AG09319 (cell line): ENCODE measurements around the gene GBA3.

Source experiments
- DNase-seq: peaks from one replicate; pipeline ENCODE4 v3.0.0-alpha.2; 2010; ENCODE audit warnings: low read depth; ENCODE audit errors: extremely low read depth
- TF ChIP-seq, protein P1 (sequence below): IDR thresholded peaks from 2 replicates; pipeline ENCODE4 v1.5.1; 2011; ENCODE audit warnings: low read depth, mild to moderate bottlenecking, inconsistent platforms, low read length, moderate library complexity

GBA3 gene

DNA sequence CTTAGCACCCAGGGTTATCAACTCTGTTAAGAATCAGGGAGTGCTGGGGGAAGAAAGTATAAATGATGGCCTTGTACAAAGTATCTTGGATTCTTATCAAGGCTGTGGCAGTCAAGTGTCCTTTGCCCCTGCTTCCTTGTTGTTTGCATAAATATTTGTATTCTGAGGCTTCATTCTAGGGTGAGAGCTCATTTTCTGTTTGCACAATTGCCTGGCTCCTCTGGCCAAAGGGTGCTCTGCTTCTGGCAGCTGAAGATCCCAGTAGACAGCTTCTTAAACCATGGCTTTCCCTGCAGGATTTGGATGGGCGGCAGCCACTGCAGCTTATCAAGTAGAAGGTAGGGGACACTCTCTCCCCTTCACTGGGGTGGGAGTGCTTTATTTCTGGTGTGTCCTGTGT, at the start of gene GBA3:
GBA3 (plus strand) TSS at position 202 of the 400 bp plus-strand sequence.
- TF ChIP-seq, protein P1, sequence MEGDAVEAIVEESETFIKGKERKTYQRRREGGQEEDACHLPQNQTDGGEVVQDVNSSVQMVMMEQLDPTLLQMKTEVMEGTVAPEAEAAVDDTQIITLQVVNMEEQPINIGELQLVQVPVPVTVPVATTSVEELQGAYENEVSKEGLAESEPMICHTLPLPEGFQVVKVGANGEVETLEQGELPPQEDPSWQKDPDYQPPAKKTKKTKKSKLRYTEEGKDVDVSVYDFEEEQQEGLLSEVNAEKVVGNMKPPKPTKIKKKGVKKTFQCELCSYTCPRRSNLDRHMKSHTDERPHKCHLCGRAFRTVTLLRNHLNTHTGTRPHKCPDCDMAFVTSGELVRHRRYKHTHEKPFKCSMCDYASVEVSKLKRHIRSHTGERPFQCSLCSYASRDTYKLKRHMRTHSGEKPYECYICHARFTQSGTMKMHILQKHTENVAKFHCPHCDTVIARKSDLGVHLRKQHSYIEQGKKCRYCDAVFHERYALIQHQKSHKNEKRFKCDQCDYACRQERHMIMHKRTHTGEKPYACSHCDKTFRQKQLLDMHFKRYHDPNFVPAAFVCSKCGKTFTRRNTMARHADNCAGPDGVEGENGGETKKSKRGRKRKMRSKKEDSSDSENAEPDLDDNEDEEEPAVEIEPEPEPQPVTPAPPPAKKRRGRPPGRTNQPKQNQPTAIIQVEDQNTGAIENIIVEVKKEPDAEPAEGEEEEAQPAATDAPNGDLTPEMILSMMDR = no peak
- DNase-seq = no peak

DNA sequence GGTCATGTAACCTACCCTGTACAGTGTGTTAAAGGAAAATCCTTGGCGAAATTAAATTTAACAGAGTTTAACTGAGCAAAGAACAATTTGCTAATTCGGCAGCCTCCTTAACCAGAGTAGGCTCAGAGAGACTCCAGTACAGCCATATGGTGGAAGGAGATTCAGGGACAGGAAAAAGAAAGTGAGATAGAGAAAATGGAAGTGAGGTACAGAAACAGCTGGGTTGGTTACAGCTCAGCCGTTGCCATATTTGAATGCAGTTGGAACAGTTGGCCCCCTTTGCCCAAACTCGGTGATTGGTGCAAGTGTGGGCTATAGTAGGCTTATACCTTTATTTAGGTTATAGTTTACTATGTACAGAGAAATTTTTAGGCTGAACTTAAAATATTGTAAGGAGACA, 48.8 kb upstream of the GBA3 start:
- DNase-seq = no peak
- TF ChIP-seq, protein P1 = no peak

DNA sequence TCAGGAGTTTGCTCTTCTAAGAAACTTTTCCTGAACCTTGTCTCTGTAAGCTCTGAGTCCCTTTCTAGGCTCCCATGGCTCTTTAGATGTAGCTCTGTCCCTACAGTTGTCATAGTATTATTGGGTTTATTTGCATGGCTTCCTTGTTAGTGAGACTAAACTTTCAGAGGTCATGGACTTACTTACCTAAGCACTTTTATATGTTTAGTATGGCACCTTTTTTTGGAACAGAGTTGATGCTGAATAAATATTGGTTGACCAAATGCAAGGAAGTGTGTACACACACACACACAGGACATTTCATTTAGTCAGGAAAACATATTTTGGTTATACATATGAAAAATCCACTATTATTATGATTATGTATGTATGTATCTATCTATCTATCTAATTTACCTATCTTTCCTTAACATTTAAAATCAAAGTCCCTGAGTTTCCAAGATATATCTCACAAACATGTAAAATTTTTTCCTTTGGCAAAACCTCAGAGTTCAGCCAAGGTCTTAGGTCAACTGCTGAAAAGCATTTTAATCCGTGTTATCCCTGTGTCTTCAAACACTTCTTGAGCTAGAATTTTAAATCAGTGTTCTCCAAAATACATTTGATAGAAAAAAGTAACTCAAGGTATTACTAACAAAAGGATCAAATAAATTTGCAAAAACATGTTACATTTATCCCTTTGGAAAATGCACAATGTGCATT, 47.1 kb upstream of the GBA3 start:
- TF ChIP-seq, protein P1 = no peak
- no peak for DNase-seq

DNA sequence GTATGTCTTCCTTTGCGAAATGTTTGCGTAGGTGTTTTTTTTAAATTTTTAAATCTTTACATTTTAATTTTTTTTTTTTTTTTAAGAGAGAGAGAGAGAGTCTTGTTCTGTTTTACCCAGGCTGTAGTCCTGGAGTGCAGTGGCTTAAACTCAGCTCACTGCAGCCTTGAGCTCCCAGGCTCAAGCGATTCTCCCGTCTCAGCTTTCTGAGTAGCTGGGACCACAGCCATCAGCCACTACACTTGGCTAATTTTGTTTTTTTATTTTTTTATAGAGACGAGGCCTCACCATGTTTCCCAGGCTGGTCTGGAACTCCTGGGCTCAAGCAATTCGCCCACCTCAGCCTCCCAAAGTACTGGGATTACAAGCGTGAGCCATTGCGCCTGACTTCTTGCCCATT, 43.7 kb upstream of the GBA3 start:
- no peak for DNase-seq

DNA sequence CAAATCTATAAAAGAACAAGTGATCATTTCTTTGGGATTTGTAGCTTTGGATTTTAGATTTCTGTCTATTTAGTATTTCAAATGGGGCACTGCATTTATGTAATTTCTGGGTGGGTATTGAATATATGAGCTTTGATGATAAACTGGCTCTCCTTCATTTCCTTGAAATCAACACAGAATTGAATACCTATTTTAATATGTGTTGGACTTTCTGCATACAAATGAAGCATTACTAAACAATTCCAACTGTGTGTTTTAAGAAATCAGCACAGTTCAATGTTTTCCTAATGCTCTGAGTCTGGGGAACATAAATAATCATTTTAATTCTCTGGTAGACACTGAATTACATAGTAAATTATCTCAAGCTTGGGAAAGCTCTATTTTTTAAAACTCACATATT, 42.0 kb upstream of the GBA3 start:
- TF ChIP-seq, protein P1 = no peak
- no peak for DNase-seq

More for the DNA sequence above, 43.7 kb upstream of the GBA3 start:
- TF ChIP-seq, protein P1 = no peak

DNA sequence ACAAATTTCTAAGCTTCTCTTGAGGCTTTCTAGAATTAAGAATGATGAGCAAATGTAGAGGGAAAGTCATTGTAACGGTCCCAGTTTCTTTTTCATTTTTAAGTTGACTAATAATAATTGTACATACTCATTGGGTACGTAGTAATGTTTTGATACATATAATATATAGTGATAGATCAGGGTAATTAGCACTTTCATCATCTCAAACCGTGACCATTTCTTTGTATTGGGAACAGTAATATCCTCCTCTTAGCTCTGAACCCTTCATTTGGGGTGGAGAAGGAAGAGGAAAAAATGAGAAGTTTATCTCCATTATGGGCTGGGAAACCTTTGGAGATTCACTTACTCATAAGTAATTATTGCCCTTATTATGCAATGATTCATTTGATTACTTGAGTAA, 39.0 kb upstream of the GBA3 start:
- TF ChIP-seq, protein P1 = no peak
- no peak for DNase-seq

DNA sequence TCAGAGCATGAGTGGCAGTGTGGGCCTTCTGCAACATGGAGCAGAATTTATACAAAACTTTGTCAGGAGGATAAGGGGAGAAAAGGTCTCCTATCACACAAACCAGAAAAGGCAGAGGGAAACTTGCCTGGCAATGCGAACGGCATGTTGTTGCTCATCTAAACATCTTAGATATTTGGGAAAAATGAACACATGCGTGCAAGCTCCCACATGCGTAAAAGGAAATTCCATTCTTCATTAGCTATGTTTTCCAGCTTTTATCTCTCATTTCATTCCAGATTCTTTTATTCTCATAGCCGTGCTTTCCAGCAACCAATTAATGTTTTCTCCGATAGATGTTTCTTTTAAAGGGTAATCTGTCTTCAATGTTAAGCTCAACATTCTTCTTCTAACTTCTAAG, 31.3 kb upstream of the GBA3 start:
- TF ChIP-seq, protein P1 = no peak
- DNase-seq = no peak
